Nucleus accumbens (tissue), 56 donors: ENCODE data around the gene IP6K3.

Experiments
- DNase-seq, 56 donors: peaks; one replicate each; lab custom pipeline; 2025; lab: John Stamatoyannopoulos, UW

The IP6K3 gene

GRCh38 chr6:33761922-33762629, 15.4 kb upstream of the IP6K3 start:
- DNase-seq = peak in 46 of 56 donors; percentile 10 to 75 (median 45)

GRCh38 chr6:33761581-33761921, 14.8 kb upstream of the IP6K3 start:
- no peak for DNase-seq

- DNase-seq = no peak
Observed at GRCh38 chr6:33759887-33760629, 13.4 kb upstream of the IP6K3 start.

GRCh38 chr6:33758815-33759216, 12.1 kb upstream of the IP6K3 start:
- DNase-seq = no peak

GRCh38 chr6:33757906-33758305, 11.2 kb upstream of the IP6K3 start:
- no peak for DNase-seq

- no peak for DNase-seq
Observed at GRCh38 chr6:33757113-33757512, 10.4 kb upstream of the IP6K3 start.

GRCh38 chr6:33756211-33756954, 9.7 kb upstream of the IP6K3 start:
- no peak for DNase-seq

GRCh38 chr6:33755070-33755869, 8.6 kb upstream of the IP6K3 start:
- no peak for DNase-seq

GRCh38 chr6:33754222-33754621, 7.5 kb upstream of the IP6K3 start:
- no peak for DNase-seq

- no peak for DNase-seq
Observed at GRCh38 chr6:33752646-33753015, 5.9 kb upstream of the IP6K3 start.

- no peak for DNase-seq
Observed at GRCh38 chr6:33751771-33752645, 5.3 kb upstream of the IP6K3 start.

- DNase-seq = no peak
Observed at GRCh38 chr6:33750244-33750991, 3.7 kb upstream of the IP6K3 start.

- no peak for DNase-seq
Observed at GRCh38 chr6:33749401-33749800, 2.7 kb upstream of the IP6K3 start.

GRCh38 chr6:33748841-33749240, 2.1 kb upstream of the IP6K3 start:
- no peak for DNase-seq

GRCh38 chr6:33747823-33748222, 1.1 kb upstream of the IP6K3 start:
- DNase-seq = no peak

GRCh38 chr6:33746036-33746600, 587 bp downstream of the IP6K3 start:
- peak in 54 of 56 donors; percentile 9 to 88 (median 64) for DNase-seq

GRCh38 chr6:33745548-33745947, 1.2 kb downstream of the IP6K3 start:
- DNase-seq = peak in 2 of 56 donors; percentile 20 to 40

- peak in 6 of 56 donors; percentile 7 to 51 (median 20) for DNase-seq
Observed at GRCh38 chr6:33744895-33745546, 1.7 kb downstream of the IP6K3 start.
